Kidney epithelial cell (primary cell): ENCODE measurements around the gene COBLL1. TPM values are rescaled to one million over a fixed set of nuclear protein-coding genes. Genes with fewer than 3 reads are reported as not detected.

Experiments used
- DNase-seq: peaks from one replicate; pipeline ENCODE4 v3.0.0-alpha.2; 2010; ENCODE audit warnings: low read depth
- H3K27me3 ChIP-seq: 2 replicates; pipeline ENCODE4 v1.6.0; 2011; ENCODE audit warnings: low read length; ENCODE audit not compliant: control insufficient read depth, insufficient read depth
- H3K36me3 ChIP-seq: 2 replicates; pipeline ENCODE4 v1.5.1; 2011; ENCODE audit warnings: low read length; ENCODE audit not compliant: control insufficient read depth, insufficient read depth
- H3K4me3 ChIP-seq: 2 replicates; pipeline ENCODE4 v1.5.1; 2011; ENCODE audit warnings: low read depth, mild to moderate bottlenecking, control low read depth, low read length
- total RNA-seq: library from RNA; depleted of rRNA; stranded (reverse); fragments of >200 nt; gene quantifications from 2 replicates; pipeline ENCODE4 v1.2.3, GENCODE V29; 2015
- TF ChIP-seq, protein P1 (sequence below): IDR thresholded peaks from 2 replicates; pipeline ENCODE4 v1.5.1; 2011; ENCODE audit warnings: mild to moderate bottlenecking, moderate library complexity, low read length, control low read depth, inconsistent platforms; ENCODE audit not compliant: insufficient read depth, poor library complexity, severe bottlenecking

COBLL1 gene
- total RNA-seq, 1 donor from 2014 or later: 57.2 TPM

- no peak for DNase-seq
- TF ChIP-seq, protein P1, sequence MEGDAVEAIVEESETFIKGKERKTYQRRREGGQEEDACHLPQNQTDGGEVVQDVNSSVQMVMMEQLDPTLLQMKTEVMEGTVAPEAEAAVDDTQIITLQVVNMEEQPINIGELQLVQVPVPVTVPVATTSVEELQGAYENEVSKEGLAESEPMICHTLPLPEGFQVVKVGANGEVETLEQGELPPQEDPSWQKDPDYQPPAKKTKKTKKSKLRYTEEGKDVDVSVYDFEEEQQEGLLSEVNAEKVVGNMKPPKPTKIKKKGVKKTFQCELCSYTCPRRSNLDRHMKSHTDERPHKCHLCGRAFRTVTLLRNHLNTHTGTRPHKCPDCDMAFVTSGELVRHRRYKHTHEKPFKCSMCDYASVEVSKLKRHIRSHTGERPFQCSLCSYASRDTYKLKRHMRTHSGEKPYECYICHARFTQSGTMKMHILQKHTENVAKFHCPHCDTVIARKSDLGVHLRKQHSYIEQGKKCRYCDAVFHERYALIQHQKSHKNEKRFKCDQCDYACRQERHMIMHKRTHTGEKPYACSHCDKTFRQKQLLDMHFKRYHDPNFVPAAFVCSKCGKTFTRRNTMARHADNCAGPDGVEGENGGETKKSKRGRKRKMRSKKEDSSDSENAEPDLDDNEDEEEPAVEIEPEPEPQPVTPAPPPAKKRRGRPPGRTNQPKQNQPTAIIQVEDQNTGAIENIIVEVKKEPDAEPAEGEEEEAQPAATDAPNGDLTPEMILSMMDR: no peak
- no peak overlapping the region for H3K4me3 ChIP-seq
- H3K36me3 ChIP-seq: no peaks in the 10 kb centered on the region
- H3K27me3 ChIP-seq: no peaks in the 10 kb centered on the region
Measured at GRCh38 chr2:164760179-164760578, 81.4 kb downstream of the COBLL1 start.

DNA sequence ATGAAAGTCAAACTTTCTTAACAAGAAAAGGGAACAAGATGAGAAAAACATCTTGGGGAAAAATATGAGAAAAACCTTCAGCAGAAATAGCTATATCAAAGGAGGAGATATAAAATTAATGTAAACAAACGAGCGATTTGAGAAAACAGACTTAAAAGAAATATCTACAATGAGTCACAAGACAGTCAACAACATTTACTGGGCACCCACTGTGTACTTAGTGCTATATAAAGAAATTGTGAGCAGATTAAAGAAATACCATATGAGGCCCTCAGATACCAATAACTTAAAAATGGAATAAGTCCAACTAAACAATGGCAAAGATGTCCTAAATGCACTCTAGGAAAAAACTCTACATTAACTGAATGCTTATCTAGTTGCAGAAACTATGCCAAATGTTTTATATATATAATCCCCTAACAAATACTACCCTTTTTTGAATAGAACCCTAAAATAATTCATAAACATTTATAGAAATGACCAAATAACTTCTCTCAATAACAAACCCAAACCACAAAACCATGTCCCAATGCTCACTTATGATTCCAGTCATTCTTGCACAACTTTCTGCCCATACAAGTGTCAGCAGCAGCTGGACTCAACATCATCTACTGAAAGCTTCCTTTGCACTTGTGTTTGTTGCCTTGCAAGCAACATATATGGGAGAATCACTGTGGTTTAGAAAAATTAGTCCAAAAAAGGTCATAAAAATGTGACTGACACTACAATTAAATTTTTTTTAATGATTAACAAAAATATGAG is 83.5 kb downstream of the COBLL1 start:
- TF ChIP-seq, protein P1: no peak
- no peaks in the 10 kb centered on the region for H3K27me3 ChIP-seq
- no peak for DNase-seq
- no peaks in the 10 kb centered on the region for H3K36me3 ChIP-seq
- H3K4me3 ChIP-seq: no peak overlapping the region

- no peak for DNase-seq
- Histone ChIP-seq H3K36me3 (no peaks in the 10 kb centered on the region), H3K27me3 (no peaks in the 10 kb centered on the region), H3K4me3 (no peak overlapping the region)
- TF ChIP-seq, protein P1: no peak
Measured at GRCh38 chr2:164756773-164757172, 84.8 kb downstream of the COBLL1 start.

DNA sequence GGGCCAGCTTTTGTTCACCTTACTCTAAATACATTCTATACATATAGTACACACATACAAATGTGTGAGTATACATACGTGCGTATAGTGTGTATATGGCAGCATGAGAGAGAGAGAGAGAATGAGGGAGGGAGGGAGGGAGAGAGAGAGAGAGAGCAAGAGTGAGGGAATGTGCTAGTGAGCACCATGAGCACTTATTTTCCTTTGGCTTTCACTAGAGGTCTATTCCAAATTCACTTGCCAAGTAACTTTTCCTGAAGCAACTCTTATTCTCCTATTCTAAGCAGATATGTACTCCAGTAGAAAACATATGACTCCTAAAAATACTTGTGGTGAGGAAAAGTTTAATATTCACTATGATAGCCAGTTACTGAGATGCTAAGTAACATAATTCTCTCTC is 85.7 kb downstream of the COBLL1 start:
- no peaks in the 10 kb centered on the region for H3K36me3 ChIP-seq
- TF ChIP-seq, protein P1: no peak
- H3K4me3 ChIP-seq: no peak overlapping the region
- no peak for DNase-seq
- H3K27me3 ChIP-seq: no peaks in the 10 kb centered on the region

GRCh38 chr2:164754157-164755093 is 87.2 kb downstream of the COBLL1 start:
- DNase-seq: no peak

More at GRCh38 chr2:164754157-164755093, 87.2 kb downstream of the COBLL1 start:
- Histone ChIP-seq H3K36me3 (no peaks in the 10 kb centered on the region), H3K27me3 (no peaks in the 10 kb centered on the region), H3K4me3 (no peak overlapping the region)
- TF ChIP-seq, protein P1: no peak
